GM12878 (cell line): Measurements from ENCODE around the gene SKIL. TPM values are rescaled to one million over a fixed set of nuclear protein-coding genes. Genes with fewer than 3 reads are reported as not detected.

Experiments used
- ATAC-seq: fragments of 200-7000 bp; cut with Tn5 transposase; 3 replicates; pipeline ENCODE4 v1.9.1; 2020; ENCODE audit warnings: mild to moderate bottlenecking, moderate library complexity
- BruUV-seq: library from RNA; stranded (reverse); fragments of 400-500 nt; replicated peaks from 2 replicates; lab custom pipeline; 2021; lab: Mats Ljungman, UMichigan
- CTCF ChIA-PET: fragments of 300-600 bp; sonication (Branson Sonifier 250); formaldehyde crosslinking; extraction: SDS; loops from one replicate; lab custom pipeline; 2021; ENCODE audit warnings: inconsistent platforms; lab: Yijun Ruan, JAX
- POLR2A ChIA-PET: fragments of 350-600 bp; formaldehyde crosslinking; extraction: SDS; loops from one replicate; lab custom pipeline; 2021; ENCODE audit warnings: inconsistent platforms; lab: Charles Lee
- RAD21 ChIA-PET: fragments of 300-600 bp; sonication (Branson Sonifier 250); formaldehyde crosslinking; loops from one replicate; lab custom pipeline; 2023; ENCODE audit warnings: antibody characterized with exemption; ENCODE audit not compliant: unreplicated experiment; lab: Charles Lee
- SMC1A ChIA-PET: fragments of 300-600 bp; sonication (Branson Sonifier 250); formaldehyde crosslinking; loops from one replicate; lab custom pipeline; 2023; ENCODE audit not compliant: unreplicated experiment, uncharacterized antibody; lab: Charles Lee
- DNase-seq: peaks from one replicate; pipeline ENCODE4 v3.0.0-alpha.2; 2011; ENCODE audit warnings: low read depth, low spot score
- FAIRE-seq: peaks from 3 replicates; lab custom pipeline; 2011; peaks lifted over from hg19 to GRCh38; lab: Jason Lieb, UNC
- H2AFZ ChIP-seq: 2 replicates; pipeline ENCODE4 v1.6.0; 2011; ENCODE audit warnings: low read depth, low read length, control low read depth; ENCODE audit not compliant: control insufficient read depth
- H3K27ac ChIP-seq: 2 replicates; pipeline ENCODE4 v1.5.1; 2011; ENCODE audit warnings: control low read depth; ENCODE audit not compliant: control insufficient read depth, insufficient read depth
- H3K27me3 ChIP-seq, 2 experiments: replicated peaks in 1 of 2; 2 replicates each; pipeline versions ENCODE4 v1.6.0 to v1.6.1; 2011; ENCODE audit warnings: low read length in 1 of 2; ENCODE audit not compliant: control insufficient read depth in 2 of 2, insufficient read depth in 2 of 2
- H3K36me3 ChIP-seq, 2 experiments: 2 replicates each; pipeline ENCODE4 v1.5.1; 2011; ENCODE audit warnings: low read length in 1 of 2; ENCODE audit not compliant: control insufficient read depth in 2 of 2, insufficient read depth in 2 of 2
- H3K4me1 ChIP-seq: 2 replicates; pipeline ENCODE4 v1.6.1; 2011; ENCODE audit warnings: mild to moderate bottlenecking, low read length, moderate library complexity, mixed read lengths; ENCODE audit not compliant: control insufficient read depth, insufficient read depth
- H3K4me2 ChIP-seq: 2 replicates; pipeline ENCODE4 v1.6.0; 2011; ENCODE audit warnings: control low read depth; ENCODE audit not compliant: control insufficient read depth, insufficient read depth
- H3K4me3 ChIP-seq: fragments of 200-600 bp; sonication (generic); 2 replicates; pipeline ENCODE4 v1.5.1; 2016
- H3K79me2 ChIP-seq: 2 replicates; pipeline ENCODE4 v1.6.0; 2011; ENCODE audit warnings: low read length; ENCODE audit not compliant: control insufficient read depth, insufficient read depth
- H3K9ac ChIP-seq: 2 replicates; pipeline ENCODE4 v1.8.0; 2011; ENCODE audit warnings: low read length, control low read depth, mixed read lengths; ENCODE audit not compliant: control insufficient read depth, insufficient read depth
- H3K9me3 ChIP-seq: replicated peaks from 3 replicates; pipeline ENCODE4 v1.5.1; 2011; ENCODE audit warnings: mild to moderate bottlenecking, low read length; ENCODE audit not compliant: control insufficient read depth, insufficient read depth
- H4K20me1 ChIP-seq: 2 replicates; pipeline ENCODE4 v1.6.0; 2011; ENCODE audit not compliant: control insufficient read depth, insufficient read depth
- ASH2L ChIP-seq: fragments of 300-600, 200-600 bp; sonication (generic); IDR thresholded peaks from 2 replicates; pipeline ENCODE4 v1.6.1; 2017; ENCODE audit warnings: low read depth, mild to moderate bottlenecking, borderline replicate concordance
- BCL11A ChIP-seq: IDR thresholded peaks from 2 replicates; pipeline ENCODE4 v1.6.1; 2011; ENCODE audit warnings: low read depth, low read length
- MTA2 ChIP-seq: fragments of 450-650 bp; IDR thresholded peaks from 2 replicates; pipeline ENCODE4 v1.6.1; 2016; ENCODE audit warnings: low read depth, mild to moderate bottlenecking, moderate library complexity
- MTA3 ChIP-seq: IDR thresholded peaks from 2 replicates; pipeline ENCODE4 v1.6.1; 2012; ENCODE audit warnings: low read length, inconsistent platforms, borderline replicate concordance
- MXI1 ChIP-seq: fragments of 150-350 bp; IDR thresholded peaks from 2 replicates; pipeline ENCODE4 v1.6.1; 2011; ENCODE audit warnings: low read depth, mild to moderate bottlenecking, inconsistent platforms, low read length, improper control_type of control experiment
- POLR2A ChIP-seq: IDR thresholded peaks from 2 replicates; pipeline ENCODE4 v1.6.1; 2011; ENCODE audit warnings: low read depth, mild to moderate bottlenecking, low read length
- TCF7 ChIP-seq: IDR thresholded peaks from 2 replicates; pipeline ENCODE4 v1.6.1; 2014; ENCODE audit warnings: antibody characterized with exemption, borderline replicate concordance
- WGBS: methylation state at CpG from one replicate; pipeline ENCODE4 v1.1.6; 2016; ENCODE audit warnings: low lambda C conversion rate; ENCODE audit not compliant: insufficient replicate concordance, insufficient coverage; ENCODE audit errors: missing lambda C conversion rate; 5-methylcytosine and 5-hydroxymethylcytosine counted together
- in situ Hi-C: fragments of 300-500 bp; cut with MboI; formaldehyde crosslinking; loops from 9 replicates; pipeline ENCODE4 v1.14.3; 2018; ENCODE audit warnings: mixed read lengths
- intact Hi-C: fragments of 100-400 bp; cut with micrococcal nuclease; formaldehyde crosslinking; loops from one replicate; pipeline ENCODE4 v1.14.2; 2022; ENCODE audit not compliant: unreplicated experiment
- polyA plus RNA-seq, 11 experiments: library from polyadenylated mRNA; depleted of rRNA in 4 of 11; unstranded in 6 of 11; stranded (reverse) in 5 of 11; fragments of >200 nt; fragmentation: Nextera tagmentation in 4 of 11; fragmentation: Illumina TruSeq in 1 of 11; extraction: Ambion mirVana in 4 of 11; extraction: Trizol in 1 of 11; gene quantifications; 1 replicate in 1 of 11; 2 replicates in 10 of 11; pipeline versions ENCODE4 v1.2.1 to v1.2.3, GENCODE V29; 2011 to 2016; ENCODE audit warnings: inconsistent platforms in 2 of 11, missing spikeins in 2 of 11, low read depth in 1 of 11
- total RNA-seq, 4 experiments: library from RNA; depleted of rRNA in 3 of 4; stranded (reverse); fragments of >200 nt in 3 of 4; fragmentation: Illumina TruSeq in 1 of 4; extraction: Trizol in 1 of 4; gene quantifications; 2 replicates each; pipeline versions ENCODE4 v1.2.1 to v1.2.3, GENCODE V29; 2013 to 2021
- TF ChIP-seq, protein P1 (sequence below): fragments of 450-650 bp; formaldehyde crosslinking; IDR thresholded peaks from 2 replicates; pipeline ENCODE4 v1.5.0; 2022; ENCODE audit warnings: mild to moderate bottlenecking, missing genetic modification characterization

The SKIL gene
- total and polyA plus RNA-seq, 10 of the 15 experiments (the other 5 are each of a cell fraction or from before 2014, with no cell fraction given), result 2.7 to 14.8 (median 6.7) TPM

- TF ChIP-seq MTA2, result no peak
- TF ChIP-seq MXI1, result no peak
- no peak for TF ChIP-seq ASH2L
- TF ChIP-seq TCF7, result no peak
- TF ChIP-seq, protein P1, sequence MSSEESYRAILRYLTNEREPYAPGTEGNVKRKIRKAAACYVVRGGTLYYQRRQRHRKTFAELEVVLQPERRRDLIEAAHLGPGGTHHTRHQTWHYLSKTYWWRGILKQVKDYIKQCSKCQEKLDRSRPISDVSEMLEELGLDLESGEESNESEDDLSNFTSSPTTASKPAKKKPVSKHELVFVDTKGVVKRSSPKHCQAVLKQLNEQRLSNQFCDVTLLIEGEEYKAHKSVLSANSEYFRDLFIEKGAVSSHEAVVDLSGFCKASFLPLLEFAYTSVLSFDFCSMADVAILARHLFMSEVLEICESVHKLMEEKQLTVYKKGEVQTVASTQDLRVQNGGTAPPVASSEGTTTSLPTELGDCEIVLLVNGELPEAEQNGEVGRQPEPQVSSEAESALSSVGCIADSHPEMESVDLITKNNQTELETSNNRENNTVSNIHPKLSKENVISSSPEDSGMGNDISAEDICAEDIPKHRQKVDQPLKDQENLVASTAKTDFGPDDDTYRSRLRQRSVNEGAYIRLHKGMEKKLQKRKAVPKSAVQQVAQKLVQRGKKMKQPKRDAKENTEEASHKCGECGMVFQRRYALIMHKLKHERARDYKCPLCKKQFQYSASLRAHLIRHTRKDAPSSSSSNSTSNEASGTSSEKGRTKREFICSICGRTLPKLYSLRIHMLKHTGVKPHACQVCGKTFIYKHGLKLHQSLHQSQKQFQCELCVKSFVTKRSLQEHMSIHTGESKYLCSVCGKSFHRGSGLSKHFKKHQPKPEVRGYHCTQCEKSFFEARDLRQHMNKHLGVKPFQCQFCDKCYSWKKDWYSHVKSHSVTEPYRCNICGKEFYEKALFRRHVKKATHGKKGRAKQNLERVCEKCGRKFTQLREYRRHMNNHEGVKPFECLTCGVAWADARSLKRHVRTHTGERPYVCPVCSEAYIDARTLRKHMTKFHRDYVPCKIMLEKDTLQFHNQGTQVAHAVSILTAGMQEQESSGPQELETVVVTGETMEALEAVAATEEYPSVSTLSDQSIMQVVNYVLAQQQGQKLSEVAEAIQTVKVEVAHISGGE (CRISPR knock-in tag), result no peak
- TF ChIP-seq POLR2A, result no peak
- no peak for TF ChIP-seq MTA3
Observed at GRCh38 chr3:170317954-170318353, 39.6 kb upstream of the SKIL start (continued).

- FAIRE-seq (no peak), ATAC-seq (no peak), DNase-seq (no peak)
- Histone ChIP-seq H3K4me3 (no peak overlapping the region), H3K79me2 (no peaks in the 10 kb centered on the region), H4K20me1 (no peaks in the 10 kb centered on the region), H3K36me3 (no peaks in the 10 kb centered on the region), H3K4me1 (no peaks in the 10 kb centered on the region), H3K27me3 (no peaks in the 10 kb centered on the region), H3K9ac (no peak overlapping the region), H3K27ac (no peak overlapping the region), H2AFZ (no peak overlapping the region), H3K4me2 (no peak overlapping the region), H3K9me3 (no peaks in the 10 kb centered on the region)
- WGBS, result 70% methylated on average over 7 of the region's 7 CpGs
- POLR2A ChIA-PET, result interaction anchor here (0.7 kb wide), 1 partner anchor 73 kb away, joined by 6 read pairs; no protein-coding TSS in a partner anchor
- no TSS peak for BruUV-seq
- RAD21 ChIA-PET, result no interaction called here
- CTCF ChIA-PET, result no interaction called here
- SMC1A ChIA-PET, result interaction anchor here (0.7 to 2.0 kb wide), 4 partner anchors 13 to 90 kb away, joined by 3 to 9 read pairs (median 4); no protein-coding TSS in a partner anchor
- intact Hi-C loops (no loop called here), in situ Hi-C loops (no loop called here)
- no peak for TF ChIP-seq BCL11A
Observed at GRCh38 chr3:170320461-170321121, 36.9 kb upstream of the SKIL start.
